GM23248 (cell line): ENCODE measurements around the gene PDIA4. TPM values are rescaled to one million over a fixed set of nuclear protein-coding genes. Genes with fewer than 3 reads are reported as not detected.

Experiments used
- DNase-seq: peaks from one replicate; pipeline ENCODE4 v3.0.0-alpha.2; 2015
- H2AFZ ChIP-seq: fragments of 200-600 bp; sonication (generic); 2 replicates; pipeline ENCODE4 v1.6.1; 2016; ENCODE audit warnings: antibody characterized with exemption
- H3F3A ChIP-seq: fragments of 200-600 bp; sonication (generic); 2 replicates; pipeline ENCODE4 v1.6.1; 2016; ENCODE audit warnings: mild to moderate bottlenecking, antibody characterized with exemption, mixed run types; ENCODE audit not compliant: insufficient read depth
- H3K27ac ChIP-seq: fragments of 200-600 bp; sonication (generic); 2 replicates; pipeline ENCODE4 v1.5.1; 2016; ENCODE audit warnings: mild to moderate bottlenecking
- H3K27me3 ChIP-seq: fragments of 200-600 bp; sonication (generic); replicated peaks from 2 replicates; pipeline ENCODE4 v1.6.1; 2016; ENCODE audit warnings: mild to moderate bottlenecking; ENCODE audit not compliant: insufficient read depth
- H3K36me3 ChIP-seq: fragments of 200-600 bp; sonication (generic); 2 replicates; pipeline ENCODE4 v1.6.1; 2016; ENCODE audit warnings: low read depth, mild to moderate bottlenecking
- H3K4me1 ChIP-seq: fragments of 200-600 bp; sonication (generic); 2 replicates; pipeline ENCODE4 v1.6.1; 2016; ENCODE audit warnings: mild to moderate bottlenecking; ENCODE audit not compliant: insufficient read depth
- H3K4me2 ChIP-seq: fragments of 200-600 bp; sonication (generic); one replicate; pipeline ENCODE4 v1.6.1; 2016; ENCODE audit warnings: mild to moderate bottlenecking; ENCODE audit not compliant: unreplicated experiment
- H3K4me3 ChIP-seq: fragments of 200-600 bp; sonication (generic); 2 replicates; pipeline ENCODE4 v1.5.1; 2016; ENCODE audit warnings: mild to moderate bottlenecking
- H3K79me2 ChIP-seq: fragments of 200-600 bp; sonication (generic); 2 replicates; pipeline ENCODE4 v1.6.1; 2016; ENCODE audit warnings: mild to moderate bottlenecking; ENCODE audit not compliant: insufficient read depth
- H3K9ac ChIP-seq: fragments of 200-600 bp; sonication (generic); 2 replicates; pipeline ENCODE4 v1.6.1; 2016; ENCODE audit warnings: mild to moderate bottlenecking
- H3K9me2 ChIP-seq: fragments of 200-600 bp; sonication (generic); 2 replicates; pipeline ENCODE4 v1.6.1; 2016; ENCODE audit warnings: mixed run types, mild to moderate bottlenecking, moderate library complexity; ENCODE audit not compliant: insufficient read depth
- H3K9me3 ChIP-seq: fragments of 200-600 bp; sonication (generic); one replicate; pipeline ENCODE4 v1.6.1; 2017; ENCODE audit warnings: low read depth
- H4K20me1 ChIP-seq: fragments of 200-600 bp; sonication (generic); 2 replicates; pipeline ENCODE4 v1.6.0; 2016; ENCODE audit not compliant: insufficient read depth
- EZH2 ChIP-seq: fragments of 200-600 bp; sonication (generic); IDR thresholded peaks from 2 replicates; pipeline ENCODE4 v1.6.1; 2018; ENCODE audit warnings: antibody characterized with exemption, mild to moderate bottlenecking; ENCODE audit not compliant: insufficient read depth, poor library complexity, severe bottlenecking
- EZH2phosphoT487 ChIP-seq: fragments of 200-600 bp; sonication (generic); IDR thresholded peaks from 2 replicates; pipeline ENCODE4 v1.6.1; 2018; ENCODE audit warnings: antibody characterized with exemption, moderate library complexity, mild to moderate bottlenecking, low read depth; ENCODE audit not compliant: insufficient read depth
- WGBS, 2 experiments: methylation state at CpG; one replicate each; pipeline ENCODE4 v1.1.6; 2015 to 2017; ENCODE audit warnings: low lambda C conversion rate in 2 of 2, low coverage in 1 of 2; ENCODE audit errors: missing lambda C conversion rate in 2 of 2; 5-methylcytosine and 5-hydroxymethylcytosine counted together
- in situ Hi-C: fragments of 300-500 bp; cut with MboI; formaldehyde crosslinking; loops from 2 replicates; pipeline ENCODE4 v1.15.0; 2020
- polyA plus RNA-seq: library from polyadenylated mRNA; unstranded; fragments of >200 nt; fragmentation: Nextera tagmentation; extraction: Ambion mirVana; gene quantifications from 2 replicates; pipeline ENCODE4 v1.2.1, GENCODE V29; 2016
- total RNA-seq: library from RNA; depleted of rRNA; stranded (reverse); fragments of >200 nt; shearing (Covaris generic); gene quantifications from 2 replicates; pipeline ENCODE4 v1.2.3, GENCODE V29; 2014

PDIA4 gene
- total and polyA plus RNA-seq, 2 experiments from 2014 or later, result 196 to 204 TPM

- WGBS, 2 experiments, result 97 to 98% methylated on average over 4 of the region's 4 CpGs
- Histone ChIP-seq H3F3A (no peaks in the 10 kb centered on the region), H3K4me1 (no peaks in the 10 kb centered on the region), H4K20me1 (no peaks in the 10 kb centered on the region), H3K36me3 (peaks cover 18% of the 10 kb centered on the region; the same call in 1 of the 2 replicates), H3K79me2 (no peaks in the 10 kb centered on the region), H3K4me2 (no peak overlapping the region), H3K9me3 (no peaks in the 10 kb centered on the region), H3K4me3 (no peak overlapping the region), H3K9ac (no peak overlapping the region), H3K27me3 (no peaks in the 10 kb centered on the region), H3K27ac (no peak overlapping the region), H2AFZ (no peak overlapping the region), H3K9me2 (no peaks in the 10 kb centered on the region)
- in situ Hi-C loops, result no loop called here
- TF ChIP-seq EZH2 (no peak), EZH2phosphoT487 (no peak)
- DNase-seq, result no peak
These were observed 44.1 kb upstream of the PDIA4 start for GRCh38 chr7:149072438-149072775.

- H4K20me1 ChIP-seq, result no peaks in the 10 kb centered on the region
- no peaks in the 10 kb centered on the region for H3K79me2 ChIP-seq
- no peaks in the 10 kb centered on the region for H3K9me2 ChIP-seq
- no peak overlapping the region for H2AFZ ChIP-seq
- H3K9me3 ChIP-seq, result no peaks in the 10 kb centered on the region
- H3K4me1 ChIP-seq, result no peaks in the 10 kb centered on the region
- H3K36me3 ChIP-seq, result peaks cover 18% of the 10 kb centered on the region; the same call in 1 of the 2 replicates
- no peak for DNase-seq
- no peaks in the 10 kb centered on the region for H3F3A ChIP-seq
- H3K27ac ChIP-seq, result no peak overlapping the region
- no peak overlapping the region for H3K4me3 ChIP-seq
- no peaks in the 10 kb centered on the region for H3K27me3 ChIP-seq
- in situ Hi-C loops, result no loop called here
- no peak overlapping the region for H3K4me2 ChIP-seq
- no peak overlapping the region for H3K9ac ChIP-seq
- 95 to 96% methylated on average over 37 to 46 of the region's 46 CpGs for WGBS, 2 experiments
- TF ChIP-seq EZH2 (no peak), EZH2phosphoT487 (no peak)
These were observed 43.5 kb upstream of the PDIA4 start for GRCh38 chr7:149071641-149072437.

- Histone ChIP-seq H3F3A (no peaks in the 10 kb centered on the region), H3K4me3 (no peak overlapping the region), H3K9ac (no peak overlapping the region), H4K20me1 (no peaks in the 10 kb centered on the region), H3K36me3 (peaks cover 18% of the 10 kb centered on the region; the same call in 1 of the 2 replicates), H3K79me2 (no peaks in the 10 kb centered on the region), H3K4me1 (no peaks in the 10 kb centered on the region), H2AFZ (no peak overlapping the region), H3K27me3 (no peaks in the 10 kb centered on the region), H3K27ac (no peak overlapping the region), H3K4me2 (no peak overlapping the region), H3K9me2 (no peaks in the 10 kb centered on the region), H3K9me3 (no peaks in the 10 kb centered on the region)
- TF ChIP-seq EZH2, result no peak
- WGBS, 2 experiments, result 96% methylated on average over 29 of the region's 29 CpGs
- no peak for DNase-seq
- in situ Hi-C loops, result no loop called here
These were observed 42.9 kb upstream of the PDIA4 start for GRCh38 chr7:149071182-149071635.

DNA sequence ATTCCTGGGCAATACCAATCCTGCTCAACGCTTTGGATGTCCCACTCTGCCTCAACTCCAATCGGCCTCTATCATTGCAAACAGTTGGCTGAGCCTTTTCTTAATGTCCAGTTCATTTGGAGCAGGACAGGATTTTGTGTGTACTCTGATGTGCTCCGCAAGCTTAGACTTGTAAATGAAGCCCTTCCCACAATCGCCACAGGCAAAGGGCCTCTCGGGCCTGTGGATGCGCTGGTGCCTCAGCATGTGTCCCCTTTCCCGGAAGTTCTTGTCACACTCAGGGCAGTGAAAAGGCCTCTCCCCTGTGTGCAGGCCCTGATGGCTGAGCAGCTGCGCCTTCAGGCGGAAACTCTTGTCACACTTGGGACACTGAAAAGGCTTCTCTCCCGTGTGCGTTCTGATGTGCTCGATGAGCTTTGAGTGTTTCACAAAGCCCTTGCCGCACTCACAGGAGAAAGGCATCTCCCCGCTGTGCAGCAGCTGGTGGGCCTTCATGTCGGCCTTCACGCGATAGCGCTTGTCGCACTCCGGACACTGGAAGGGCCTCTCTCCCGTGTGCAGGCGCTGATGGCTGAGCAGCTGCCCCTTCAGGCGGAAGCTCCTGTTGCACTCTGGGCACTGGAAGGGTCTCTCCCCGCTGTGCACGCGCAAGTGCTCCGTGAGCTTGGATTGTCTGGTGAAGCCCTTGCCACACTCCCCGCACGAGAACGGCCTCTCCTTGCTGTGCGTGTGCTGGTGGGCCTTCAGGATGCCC is 42.2 kb upstream of the PDIA4 start:
- no peaks in the 10 kb centered on the region for H3F3A ChIP-seq
- no peak for TF ChIP-seq EZH2
- TF ChIP-seq EZH2phosphoT487, result no peak
- H3K4me2 ChIP-seq, result no peak overlapping the region
- H3K9ac ChIP-seq, result no peak overlapping the region
- H3K4me3 ChIP-seq, result no peak overlapping the region
- no peaks in the 10 kb centered on the region for H3K79me2 ChIP-seq
- no peaks in the 10 kb centered on the region for H3K4me1 ChIP-seq
- 92 to 97% methylated on average over 29 to 31 of the region's 31 CpGs for WGBS, 2 experiments
- H3K36me3 ChIP-seq, result peaks cover 18% of the 10 kb centered on the region; the same call in 1 of the 2 replicates
- no peaks in the 10 kb centered on the region for H3K9me2 ChIP-seq
- no peaks in the 10 kb centered on the region for H4K20me1 ChIP-seq
- no peaks in the 10 kb centered on the region for H3K9me3 ChIP-seq
- no peak overlapping the region for H2AFZ ChIP-seq
- H3K27me3 ChIP-seq, result no peaks in the 10 kb centered on the region
- in situ Hi-C loops, result no loop called here
- no peak for DNase-seq
- H3K27ac ChIP-seq, result no peak overlapping the region
